GM12865 (cell line): ENCODE data around the gene ZNF189.

Source experiments
- DNase-seq: peaks from one replicate; pipeline ENCODE4 v3.0.0; 2010; ENCODE audit warnings: low read depth
- H3K4me3 ChIP-seq: 2 replicates; pipeline ENCODE4 v1.5.1; 2011; ENCODE audit warnings: mild to moderate bottlenecking, low read depth, low read length, control low read depth
- TF ChIP-seq, protein P1 (sequence below): IDR thresholded peaks from 2 replicates; pipeline ENCODE4 v1.5.1; 2011; ENCODE audit warnings: low read length, control low read depth, low read depth, inconsistent platforms; ENCODE audit not compliant: insufficient read depth; ENCODE audit errors: missing control alignments

ZNF189 gene

DNA sequence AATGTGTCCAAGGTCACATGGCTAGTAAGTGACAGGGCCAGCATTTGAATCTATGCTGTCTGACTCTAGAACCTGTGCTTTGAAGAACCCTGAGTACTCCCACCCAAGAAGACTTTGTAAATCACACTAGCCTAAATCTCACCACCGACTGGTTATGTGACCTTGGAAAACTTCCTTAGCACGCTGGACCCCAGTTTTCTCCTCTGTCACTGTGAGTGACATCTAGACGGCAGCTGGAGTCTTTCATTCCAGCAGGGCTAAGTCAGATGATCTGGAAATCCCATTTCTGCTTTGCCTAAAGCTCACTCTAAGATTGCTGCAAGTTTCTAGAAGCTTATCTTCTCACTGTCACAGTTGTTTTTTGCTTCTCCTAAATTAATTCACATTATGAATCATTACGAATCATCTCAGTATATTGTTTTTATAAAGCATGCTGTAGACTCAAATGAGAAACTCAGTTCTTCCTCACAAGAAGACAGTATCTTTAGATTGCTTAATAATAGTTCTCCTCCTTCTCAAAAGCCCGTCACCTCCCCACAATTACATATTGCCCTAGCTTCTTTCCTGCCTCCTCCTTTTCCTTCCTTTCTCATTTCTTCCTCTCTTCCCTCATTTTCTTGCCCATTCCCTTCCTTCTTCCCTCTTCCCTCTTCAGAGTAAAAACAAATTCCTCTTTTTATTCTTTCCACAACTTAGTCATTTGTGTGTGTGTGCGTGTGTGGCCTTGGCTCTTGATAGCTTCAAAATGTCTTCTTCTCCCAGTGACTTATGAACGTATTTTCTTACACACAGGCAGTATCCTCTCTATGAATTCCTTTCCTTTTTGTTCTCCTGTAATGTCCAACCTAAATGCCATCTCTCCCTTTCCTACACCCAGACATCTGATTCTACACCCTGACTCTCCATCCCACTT lies 20.1 kb downstream of the ZNF189 start:
- no peak for DNase-seq
- TF ChIP-seq, protein P1, sequence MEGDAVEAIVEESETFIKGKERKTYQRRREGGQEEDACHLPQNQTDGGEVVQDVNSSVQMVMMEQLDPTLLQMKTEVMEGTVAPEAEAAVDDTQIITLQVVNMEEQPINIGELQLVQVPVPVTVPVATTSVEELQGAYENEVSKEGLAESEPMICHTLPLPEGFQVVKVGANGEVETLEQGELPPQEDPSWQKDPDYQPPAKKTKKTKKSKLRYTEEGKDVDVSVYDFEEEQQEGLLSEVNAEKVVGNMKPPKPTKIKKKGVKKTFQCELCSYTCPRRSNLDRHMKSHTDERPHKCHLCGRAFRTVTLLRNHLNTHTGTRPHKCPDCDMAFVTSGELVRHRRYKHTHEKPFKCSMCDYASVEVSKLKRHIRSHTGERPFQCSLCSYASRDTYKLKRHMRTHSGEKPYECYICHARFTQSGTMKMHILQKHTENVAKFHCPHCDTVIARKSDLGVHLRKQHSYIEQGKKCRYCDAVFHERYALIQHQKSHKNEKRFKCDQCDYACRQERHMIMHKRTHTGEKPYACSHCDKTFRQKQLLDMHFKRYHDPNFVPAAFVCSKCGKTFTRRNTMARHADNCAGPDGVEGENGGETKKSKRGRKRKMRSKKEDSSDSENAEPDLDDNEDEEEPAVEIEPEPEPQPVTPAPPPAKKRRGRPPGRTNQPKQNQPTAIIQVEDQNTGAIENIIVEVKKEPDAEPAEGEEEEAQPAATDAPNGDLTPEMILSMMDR = no peak
- H3K4me3 ChIP-seq = no peak overlapping the region

DNA sequence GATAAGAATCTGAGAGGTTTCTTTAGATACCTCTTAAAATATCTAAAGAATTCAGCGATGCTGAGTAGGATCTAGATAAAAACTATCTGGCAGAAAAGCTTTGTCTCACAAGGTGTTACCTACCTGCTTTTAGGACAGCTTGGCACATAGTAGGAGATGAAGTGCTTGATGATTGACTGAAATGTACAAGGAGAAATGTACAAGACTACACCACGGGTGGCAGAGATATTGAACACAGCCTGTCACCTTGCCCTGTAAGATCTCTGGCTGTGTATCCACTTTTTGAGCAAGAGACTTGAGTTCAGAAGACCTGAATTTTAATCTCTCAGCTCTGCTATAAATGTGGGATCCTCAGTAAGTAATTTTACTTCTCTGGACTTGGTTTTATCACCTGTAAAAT lies 21.2 kb downstream of the ZNF189 start:
- DNase-seq = no peak
- H3K4me3 ChIP-seq = no peak overlapping the region
- TF ChIP-seq, protein P1 = no peak

GRCh38 chr9:101421653-101422065 lies 23.0 kb downstream of the ZNF189 start:
- TF ChIP-seq, protein P1 = no peak
- no peak for DNase-seq
- H3K4me3 ChIP-seq = no peak overlapping the region

GRCh38 chr9:101427358-101427757 lies 28.7 kb downstream of the ZNF189 start:
- TF ChIP-seq, protein P1 = no peak
- DNase-seq = no peak

DNA sequence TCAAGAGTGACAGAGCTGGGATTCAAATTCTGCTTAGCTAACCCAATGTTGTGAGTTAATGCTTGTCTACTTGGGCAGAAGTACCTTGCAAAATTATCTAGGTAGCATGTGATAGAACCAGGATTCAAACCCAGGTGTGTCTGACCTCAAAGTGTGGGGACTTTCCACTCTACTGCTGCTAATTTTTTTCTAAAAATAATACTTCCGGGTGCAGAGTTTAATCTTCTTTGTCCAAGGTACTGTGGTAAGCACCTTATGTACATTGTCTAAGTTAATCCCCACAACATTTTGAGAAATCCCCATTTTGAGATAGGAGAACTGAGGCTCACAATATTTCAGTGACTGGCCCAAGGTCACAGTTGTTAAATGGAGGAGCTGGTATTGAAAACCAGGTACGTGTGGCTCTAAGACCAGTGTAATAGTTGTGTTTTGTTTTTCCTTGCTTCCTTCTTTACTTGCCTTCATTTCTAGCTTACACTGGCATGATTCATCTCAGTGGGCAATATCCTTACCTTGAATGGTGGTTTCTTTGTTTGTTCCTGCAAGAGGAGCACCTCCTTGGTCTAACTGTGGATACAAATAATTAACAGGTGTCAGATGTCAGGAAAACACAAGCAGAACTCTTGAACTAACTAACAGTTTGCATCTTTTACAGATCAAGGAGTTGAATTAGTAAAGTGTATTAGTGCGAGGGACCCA lies 29.5 kb downstream of the ZNF189 start:
- TF ChIP-seq, protein P1 = no peak
- H3K4me3 ChIP-seq = no peak overlapping the region
- DNase-seq = peak; percentile 45

More at GRCh38 chr9:101427358-101427757, 28.7 kb downstream of the ZNF189 start:
- H3K4me3 ChIP-seq = no peak overlapping the region

- no peak overlapping the region for H3K4me3 ChIP-seq
- TF ChIP-seq, protein P1 = no peak
- DNase-seq = no peak
Measured at GRCh38 chr9:101428909-101429308, 30.3 kb downstream of the ZNF189 start.
